Subcutaneous abdominal adipose tissue (tissue), 5 donors: Measurements from ENCODE around the gene KLHL40.

Experiments used
- H3K27ac ChIP-seq: one replicate; pipeline ENCODE4 v1.7.0; 2013; ENCODE audit warnings: low read depth, mild to moderate bottlenecking, inconsistent platforms, low read length, moderate library complexity
- H3K27me3 ChIP-seq, 5 donors: one replicate each; pipeline ENCODE4 v1.7.0; 2013; ENCODE audit warnings: low read length in 5 of 5, inconsistent platforms in 1 of 5; ENCODE audit not compliant: control insufficient read depth in 5 of 5, insufficient read depth in 4 of 5
- H3K36me3 ChIP-seq, 5 donors: one replicate each; pipeline ENCODE4 v1.7.0; 2013; ENCODE audit warnings: low read length in 5 of 5; ENCODE audit not compliant: control insufficient read depth in 5 of 5, insufficient read depth in 5 of 5
- H3K4me1 ChIP-seq, 5 donors: one replicate each; pipeline ENCODE4 v1.7.0; 2013; ENCODE audit warnings: low read length in 5 of 5, mild to moderate bottlenecking in 3 of 5, moderate library complexity in 1 of 5; ENCODE audit not compliant: control insufficient read depth in 5 of 5, insufficient read depth in 5 of 5
- H3K4me3 ChIP-seq, 5 donors: one replicate each; pipeline ENCODE4 v1.7.0; 2013; ENCODE audit warnings: low read length in 5 of 5, low read depth in 1 of 5
- H3K9ac ChIP-seq, 5 donors: one replicate each; pipeline ENCODE4 v1.7.0; 2013; ENCODE audit warnings: low read length in 5 of 5, mild to moderate bottlenecking in 4 of 5, moderate library complexity in 3 of 5
- H3K9me3 ChIP-seq, 5 donors: one replicate each; pipeline ENCODE4 v1.7.0; 2013; ENCODE audit warnings: low read length in 5 of 5; ENCODE audit not compliant: control insufficient read depth in 5 of 5
- donor health status: healthy.
- donor health status: healthy.
- donor health status: healthy.
- donor health status: healthy.
- donor health status: healthy.

KLHL40 gene

DNA sequence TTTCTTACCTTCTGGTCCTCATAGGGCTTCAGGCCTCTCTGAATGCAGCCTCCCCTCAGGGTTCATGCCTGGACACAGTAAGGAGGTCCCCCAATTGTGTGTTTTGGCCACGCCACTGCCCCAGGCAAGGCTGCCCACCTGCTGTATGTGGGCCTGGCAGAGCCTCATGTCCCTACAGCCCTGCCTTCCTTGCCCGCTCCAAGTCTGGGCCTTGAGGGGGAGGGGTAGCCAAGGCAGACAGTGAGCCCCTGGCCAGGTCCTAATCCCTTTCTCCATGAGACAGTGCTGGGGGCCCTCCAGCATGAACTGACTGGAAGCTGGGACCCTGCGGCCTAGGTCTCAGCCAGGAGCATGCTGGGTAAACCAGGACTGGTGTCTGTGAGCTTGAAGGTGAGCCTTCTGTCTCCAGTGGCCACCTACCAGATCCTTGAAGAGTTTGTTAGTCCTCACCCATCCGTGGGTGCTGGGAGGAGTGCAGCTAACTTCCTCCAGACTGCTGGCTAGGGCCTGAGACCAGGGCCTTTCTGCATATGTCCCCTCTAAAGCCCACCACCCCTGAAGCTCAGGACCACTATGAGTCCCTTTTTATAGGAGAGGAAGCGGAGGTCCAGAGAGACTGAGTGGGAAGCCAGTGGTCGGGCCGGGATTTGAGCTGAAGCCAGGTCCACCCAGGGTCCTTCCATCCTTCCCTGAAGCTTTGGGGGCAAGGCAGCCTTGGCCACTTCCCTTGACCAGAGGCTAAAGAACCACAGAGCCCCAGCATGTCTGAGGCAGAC is 23.1 kb upstream of the KLHL40 start:
- Histone ChIP-seq H3K9me3 (no peaks in the 10 kb centered on the region), H3K4me3 (no peak overlapping the region), H3K27ac (no peak overlapping the region), H3K27me3 (no peaks in the 10 kb centered on the region), H3K36me3 (peaks cover 0 to 28% (median 17%) of the 10 kb centered on the region in 5 donors), H3K9ac (no peak overlapping the region), H3K4me1 (peaks cover 0 to 16% (median 9%) of the 10 kb centered on the region in 5 donors)

DNA sequence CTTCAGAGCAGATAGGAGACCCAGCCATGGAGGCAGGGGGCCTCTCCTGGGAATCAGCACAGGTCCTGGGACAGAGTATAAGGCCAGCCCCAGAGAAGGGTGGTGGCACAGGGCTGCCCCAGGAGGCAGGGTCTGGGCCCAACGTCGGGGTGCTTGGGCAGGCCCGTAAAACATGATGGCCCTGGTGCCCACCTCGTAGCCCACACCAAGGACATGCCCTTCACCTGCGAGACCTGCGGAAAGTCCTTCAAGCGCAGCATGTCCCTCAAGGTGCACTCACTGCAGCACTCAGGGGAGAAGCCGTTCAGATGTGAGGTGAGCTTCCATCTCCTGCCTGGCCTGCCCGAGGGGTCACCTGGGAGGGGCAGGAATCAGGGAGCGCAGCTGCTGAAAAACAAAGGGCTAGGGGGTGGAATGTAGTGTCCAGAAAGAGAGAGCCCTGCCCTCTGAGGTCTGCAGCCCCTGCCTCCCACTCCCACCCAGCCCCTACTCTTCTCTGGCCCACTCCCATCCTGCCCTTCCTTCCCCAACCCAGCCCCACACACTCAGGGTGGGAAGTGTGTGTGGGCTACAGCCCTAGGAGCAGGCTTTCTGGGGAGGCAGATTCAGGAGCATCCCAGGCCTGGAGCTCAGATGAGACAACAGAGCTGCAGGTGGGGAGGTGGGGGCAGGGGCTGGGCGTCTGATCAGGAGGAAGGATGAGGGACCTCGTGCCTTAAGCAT is 22.4 kb upstream of the KLHL40 start:
- no peak overlapping the region for H3K27ac ChIP-seq
- peaks cover 0 to 20% (median 10%) of the 10 kb centered on the region in 5 donors for H3K4me1 ChIP-seq
- H3K9me3 ChIP-seq, result no peaks in the 10 kb centered on the region
- peaks cover 0 to 25% (median 16%) of the 10 kb centered on the region in 5 donors for H3K36me3 ChIP-seq
- H3K4me3 ChIP-seq, result no peak overlapping the region
- H3K27me3 ChIP-seq, result no peaks in the 10 kb centered on the region
- no peak overlapping the region for H3K9ac ChIP-seq

DNA sequence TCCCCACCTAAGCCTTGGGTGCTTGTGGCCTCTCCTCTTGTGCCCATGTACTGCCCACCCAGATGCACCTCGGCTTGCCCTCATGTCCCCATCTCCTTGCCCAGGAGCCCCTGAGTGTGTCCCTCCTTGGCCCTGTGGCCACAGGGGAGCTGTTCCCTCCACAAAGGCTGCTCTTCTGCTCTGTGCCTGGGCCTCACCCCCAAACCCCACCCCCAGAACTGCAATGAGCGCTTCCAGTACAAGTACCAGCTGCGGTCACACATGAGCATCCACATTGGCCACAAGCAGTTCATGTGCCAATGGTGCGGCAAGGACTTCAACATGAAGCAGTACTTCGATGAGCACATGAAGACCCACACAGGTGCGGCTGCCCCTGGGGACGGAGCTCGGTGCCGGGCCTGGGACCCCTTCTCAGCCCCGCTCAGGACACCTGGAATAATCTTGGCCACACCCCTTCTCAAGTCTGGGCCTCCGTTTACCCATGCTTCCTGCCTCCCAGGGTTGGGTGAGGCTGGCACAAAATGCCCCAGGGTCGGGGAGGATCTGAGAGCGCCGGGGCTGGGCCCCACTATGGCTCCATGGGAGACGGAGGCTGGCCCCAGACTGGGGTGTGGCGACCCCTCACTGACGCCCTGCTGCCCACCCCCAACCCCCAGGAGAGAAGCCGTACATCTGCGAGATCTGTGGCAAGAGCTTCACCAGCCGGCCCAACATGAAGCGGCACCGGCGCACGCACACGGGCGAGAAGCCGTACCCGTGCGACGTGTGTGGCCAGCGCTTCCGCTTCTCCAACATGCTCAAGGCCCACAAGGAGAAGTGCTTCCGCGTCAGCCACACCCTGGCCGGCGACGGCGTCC is 21.5 kb upstream of the KLHL40 start:
- H3K27me3 ChIP-seq, result no peaks in the 10 kb centered on the region
- H3K9ac ChIP-seq, result no peak overlapping the region
- H3K4me3 ChIP-seq, result no peak overlapping the region
- peaks cover 0 to 20% (median 10%) of the 10 kb centered on the region in 5 donors for H3K4me1 ChIP-seq
- H3K36me3 ChIP-seq, result peaks cover 0 to 17% (median 7%) of the 10 kb centered on the region in 5 donors
- H3K9me3 ChIP-seq, result peaks cover 0 to 6% (median 0%) of the 10 kb centered on the region in 5 donors
- H3K27ac ChIP-seq, result no peak overlapping the region

DNA sequence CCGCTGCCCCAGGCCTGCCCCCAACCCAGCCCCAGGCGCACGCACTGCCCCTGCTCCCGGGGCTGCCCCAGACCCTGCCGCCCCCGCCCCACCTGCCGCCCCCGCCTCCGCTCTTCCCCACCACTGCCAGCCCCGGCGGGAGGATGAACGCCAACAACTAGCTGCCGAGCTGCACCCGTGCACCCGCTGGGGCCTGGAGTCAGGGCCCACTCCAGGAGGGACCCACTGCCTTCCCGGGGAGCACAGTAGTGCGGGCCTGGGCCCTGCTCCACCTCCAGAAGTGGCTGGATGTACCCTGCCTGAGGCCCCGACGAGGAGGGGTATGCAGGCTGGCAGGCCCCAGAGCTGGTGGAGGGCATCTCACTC is 20.9 kb upstream of the KLHL40 start:
- Histone ChIP-seq H3K4me1 (peaks cover 0 to 20% (median 10%) of the 10 kb centered on the region in 5 donors), H3K9me3 (peaks cover 0 to 6% (median 0%) of the 10 kb centered on the region in 5 donors), H3K36me3 (peaks cover 0 to 15% (median 7%) of the 10 kb centered on the region in 5 donors), H3K4me3 (no peak overlapping the region), H3K27ac (no peak overlapping the region), H3K27me3 (no peaks in the 10 kb centered on the region), H3K9ac (no peak overlapping the region)

DNA sequence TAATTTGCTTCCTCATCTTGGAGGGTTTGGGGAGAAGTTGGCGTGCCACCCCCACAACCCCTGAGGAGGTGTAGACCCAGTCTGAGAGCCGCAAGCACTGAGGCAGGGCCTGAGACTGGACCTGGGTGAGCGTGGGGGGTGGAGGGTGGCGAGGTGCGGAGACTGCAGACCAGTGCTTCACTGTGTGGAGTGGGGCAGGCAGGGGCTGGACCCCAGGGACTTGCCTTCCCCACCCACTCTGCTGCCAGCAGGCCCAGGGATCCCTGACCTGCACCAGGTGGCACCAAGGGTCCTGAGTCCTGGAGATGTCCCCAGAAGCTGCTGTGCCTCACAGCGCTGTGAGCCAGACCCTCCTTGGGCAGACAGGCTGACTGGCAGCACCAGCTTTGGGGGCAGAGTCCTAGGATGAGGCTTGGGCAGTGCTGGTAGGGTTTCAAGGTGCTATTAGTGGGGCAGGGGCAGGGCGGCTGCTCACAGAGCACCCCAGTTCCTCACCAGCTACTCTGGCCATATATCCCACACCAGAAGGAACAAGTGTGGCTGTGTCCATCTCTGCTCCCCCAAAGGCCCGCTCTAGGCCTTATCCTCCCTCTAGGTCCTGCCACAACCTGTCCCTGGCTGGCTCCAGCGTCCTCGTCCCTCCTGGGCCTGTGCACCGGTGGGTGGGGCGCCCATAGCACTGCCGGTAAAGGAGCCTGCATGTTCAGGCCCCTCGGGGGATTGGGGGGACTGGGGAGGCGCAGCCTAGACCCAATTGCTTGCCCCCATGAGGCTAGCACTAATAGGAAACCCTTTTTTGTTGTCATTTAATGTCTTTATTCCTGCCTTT is 20.1 kb upstream of the KLHL40 start:
- Histone ChIP-seq H3K9me3 (peaks cover 0 to 6% (median 0%) of the 10 kb centered on the region in 5 donors), H3K4me1 (peaks cover 0 to 20% (median 10%) of the 10 kb centered on the region in 5 donors), H3K4me3 (no peak overlapping the region), H3K9ac (no peak overlapping the region), H3K27ac (no peak overlapping the region), H3K27me3 (peaks cover 0 to 3% (median 0%) of the 10 kb centered on the region in 5 donors), H3K36me3 (peaks cover 0 to 7% (median 0%) of the 10 kb centered on the region in 5 donors)

DNA sequence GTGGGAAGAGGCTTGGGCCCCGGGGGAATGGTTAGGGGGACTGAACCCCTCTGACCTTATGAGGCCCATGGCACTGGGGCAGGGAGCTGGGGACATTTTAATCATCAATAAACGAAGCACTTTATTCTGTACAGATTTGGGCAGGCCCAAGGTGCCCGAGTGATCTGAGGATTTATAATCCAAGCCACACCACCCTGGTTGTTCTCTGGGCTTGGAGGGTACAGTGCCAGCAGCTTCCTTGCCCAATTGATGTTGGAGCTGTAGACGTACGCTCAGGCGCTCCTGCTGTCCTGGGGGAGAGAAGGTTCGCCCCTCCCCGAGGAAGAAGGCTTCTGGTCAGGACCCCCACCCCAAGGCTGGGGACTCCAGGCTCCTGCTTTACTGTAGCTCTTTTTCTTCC is 19.3 kb upstream of the KLHL40 start:
- H3K27ac ChIP-seq, result no peak overlapping the region
- peaks cover 0 to 3% (median 0%) of the 10 kb centered on the region in 5 donors for H3K27me3 ChIP-seq
- H3K36me3 ChIP-seq, result peaks cover 0 to 4% (median 0%) of the 10 kb centered on the region in 5 donors
- peaks cover 0 to 20% (median 10%) of the 10 kb centered on the region in 5 donors for H3K4me1 ChIP-seq
- no peak overlapping the region for H3K9ac ChIP-seq
- H3K9me3 ChIP-seq, result peaks cover 0 to 6% (median 0%) of the 10 kb centered on the region in 5 donors
- H3K4me3 ChIP-seq, result no peak overlapping the region

DNA sequence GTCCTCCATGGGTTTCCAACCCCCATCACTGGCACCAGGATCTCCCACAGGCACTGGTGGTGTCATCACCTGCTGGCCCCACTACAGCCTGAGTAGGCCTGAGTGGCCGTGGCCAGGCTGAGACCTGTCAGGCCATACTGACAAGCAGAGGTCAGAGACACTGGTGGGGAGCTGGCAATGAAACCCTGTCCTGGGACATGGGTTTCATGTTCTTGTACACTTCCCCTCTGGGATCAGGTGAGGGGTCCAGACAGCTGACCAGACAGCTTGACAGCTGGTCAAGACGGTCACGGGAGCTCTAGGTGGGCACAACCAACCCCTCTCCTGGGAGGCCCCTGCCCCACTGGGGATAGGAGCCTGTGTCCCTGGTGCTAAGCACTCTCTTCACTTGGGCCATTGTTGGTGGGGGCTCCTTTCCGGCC is 18.7 kb upstream of the KLHL40 start:
- Histone ChIP-seq H3K9me3 (peaks cover 0 to 6% (median 0%) of the 10 kb centered on the region in 5 donors), H3K36me3 (peaks cover 0 to 2% (median 0%) of the 10 kb centered on the region in 5 donors), H3K9ac (peak overlapping the region in 1 of 5 donors; percentile 24), H3K4me3 (no peak overlapping the region), H3K4me1 (peaks cover 0 to 20% (median 10%) of the 10 kb centered on the region in 5 donors), H3K27ac (no peak overlapping the region), H3K27me3 (peaks cover 0 to 3% (median 0%) of the 10 kb centered on the region in 5 donors)

DNA sequence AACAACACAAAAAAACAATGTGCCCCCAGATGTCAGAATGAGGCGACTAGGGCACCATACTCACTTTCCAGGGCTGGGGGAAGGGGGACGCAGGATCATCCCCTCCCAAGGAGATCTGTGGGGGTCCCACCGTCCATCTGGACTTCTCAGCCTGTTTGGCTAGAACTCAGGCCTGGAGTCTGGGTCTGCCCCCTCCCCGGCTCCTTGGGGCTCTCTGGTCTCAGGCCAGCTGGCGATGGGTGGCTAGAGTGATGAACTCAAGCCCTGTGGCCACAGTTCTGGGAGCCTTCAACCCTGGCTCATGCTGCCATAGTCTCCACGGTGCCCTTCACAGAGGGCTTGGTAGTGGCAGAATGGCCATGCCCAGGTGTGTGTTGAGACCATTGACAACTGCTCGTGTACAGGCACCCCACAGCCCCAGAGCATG is 18.2 kb upstream of the KLHL40 start:
- no peaks in the 10 kb centered on the region for H3K36me3 ChIP-seq
- no peak overlapping the region for H3K4me3 ChIP-seq
- peaks cover 0 to 20% (median 10%) of the 10 kb centered on the region in 5 donors for H3K4me1 ChIP-seq
- H3K9ac ChIP-seq, result no peak overlapping the region
- H3K27ac ChIP-seq, result no peak overlapping the region
- H3K27me3 ChIP-seq, result peaks cover 0 to 3% (median 0%) of the 10 kb centered on the region in 5 donors
- peaks cover 0 to 6% (median 0%) of the 10 kb centered on the region in 5 donors for H3K9me3 ChIP-seq
